GM18505 (cell line): ENCODE data around the gene TUBA4A.
A peak's percentile ranks its signal among the peaks of the same experiment; 100 is the strongest.

Source experiments
- ATAC-seq: cut with Tn5 transposase; IDR thresholded peaks from one replicate; pipeline ENCODE4 v1.9.1; 2021; ENCODE audit not compliant: unreplicated experiment
- POLR2A ChIP-seq: IDR thresholded peaks from 4 replicates; pipeline ENCODE4 v1.6.1; 2011; ENCODE audit warnings: borderline replicate concordance; ENCODE audit not compliant: insufficient read depth, insufficient read length; ENCODE audit errors: extremely low read depth

TUBA4A gene

DNA sequence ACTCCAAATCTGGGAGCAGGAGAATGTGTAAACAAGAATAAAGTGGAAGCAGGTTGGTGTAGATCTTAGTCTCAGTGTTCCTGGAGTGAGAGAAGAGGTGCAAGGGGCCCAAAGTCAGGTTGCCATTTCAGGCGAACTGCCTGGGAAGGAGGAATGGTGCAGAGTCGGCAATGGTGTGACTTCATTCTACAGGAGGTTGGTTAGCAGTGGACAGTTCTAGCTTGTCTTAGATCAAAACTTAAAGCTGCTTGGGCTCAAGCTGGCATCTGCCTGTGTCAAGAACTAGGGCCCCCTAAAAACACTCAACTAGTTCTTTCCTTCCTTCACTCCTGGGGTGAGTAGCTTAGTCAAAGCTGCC is 4.9 kb downstream of the TUBA4A start:
- TF ChIP-seq POLR2A: no peak
- no peak for ATAC-seq

DNA sequence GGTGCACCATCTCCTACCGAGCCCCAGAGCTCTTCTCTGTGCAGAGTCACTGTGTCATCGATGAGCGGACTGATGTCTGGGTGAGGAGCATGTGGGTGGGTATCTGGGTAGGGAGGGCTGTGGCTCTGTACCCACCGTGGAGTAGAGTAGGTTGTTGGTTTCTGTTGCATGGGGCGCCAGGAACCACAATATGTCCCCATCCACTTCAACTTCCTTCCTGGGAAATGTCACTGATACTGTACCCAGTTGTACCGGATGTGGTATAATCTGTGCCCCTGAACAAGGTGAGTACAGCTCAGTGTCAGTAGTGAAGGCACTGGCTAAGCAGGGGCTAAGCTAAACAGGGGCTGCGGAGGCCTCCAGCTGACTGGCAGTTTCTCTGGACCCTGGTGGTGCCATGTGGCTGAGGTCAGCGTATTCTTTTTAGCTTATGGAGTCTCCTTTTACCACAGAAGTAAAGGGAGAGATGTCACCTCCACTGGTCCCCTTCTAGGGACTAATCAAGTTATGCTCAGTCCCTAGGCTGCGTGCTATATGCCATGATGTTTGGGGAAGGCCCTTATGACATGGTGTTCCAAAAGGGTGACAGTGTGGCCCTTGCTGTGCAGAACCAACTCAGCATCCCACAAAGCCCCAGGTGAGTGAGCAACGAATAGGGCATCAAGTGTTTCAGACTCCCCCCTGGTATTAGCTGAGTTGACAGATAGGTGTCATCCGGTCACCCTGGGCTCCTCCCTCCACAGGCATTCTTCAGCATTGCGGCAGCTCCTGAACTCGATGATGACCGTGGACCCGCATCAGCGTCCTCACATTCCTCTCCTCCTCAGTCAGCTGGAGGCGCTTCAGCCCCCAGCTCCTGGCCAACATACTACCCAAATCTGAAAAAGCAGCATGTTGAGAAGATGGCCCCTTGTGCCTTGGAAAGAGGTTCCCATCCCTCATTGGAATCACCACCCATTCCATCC is 5.8 kb downstream of the TUBA4A start:
- no peak for ATAC-seq
- TF ChIP-seq POLR2A: no peak

DNA sequence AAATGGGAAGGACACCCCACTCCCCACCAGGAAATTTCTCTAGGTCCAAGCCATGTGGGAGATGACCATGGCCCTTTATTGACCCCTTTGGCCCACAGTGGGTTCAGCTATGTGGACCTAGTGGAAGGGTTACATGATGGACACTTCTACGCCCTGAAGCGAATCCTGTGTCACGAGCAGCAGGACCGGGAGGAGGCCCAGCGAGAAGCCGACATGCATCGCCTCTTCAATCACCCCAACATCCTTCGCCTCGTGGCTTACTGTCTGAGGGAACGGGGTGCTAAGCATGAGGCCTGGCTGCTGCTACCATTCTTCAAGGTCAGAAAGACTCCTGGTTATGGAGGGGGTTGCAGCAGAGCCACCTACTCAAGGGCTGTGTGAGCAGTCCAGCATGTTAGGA is 7.2 kb downstream of the TUBA4A start:
- ATAC-seq: no peak
- peak; percentile 10 for TF ChIP-seq POLR2A

DNA sequence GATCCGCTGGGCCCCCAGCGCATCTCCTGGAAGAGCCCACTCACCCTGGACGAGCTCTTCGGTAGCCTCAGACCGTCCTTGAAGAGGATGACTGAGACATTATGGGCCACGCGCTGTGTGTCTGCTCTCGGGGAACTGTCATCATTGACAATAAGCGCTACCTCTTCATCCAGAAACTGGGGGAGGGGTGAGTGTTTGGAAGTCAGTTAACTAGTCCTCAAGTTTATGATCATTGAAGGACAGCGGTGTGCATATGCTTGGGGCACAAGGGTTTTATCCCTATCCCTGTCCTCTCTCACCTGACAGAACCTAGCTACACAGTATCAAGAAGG is 7.9 kb downstream of the TUBA4A start:
- TF ChIP-seq POLR2A: no peak
- no peak for ATAC-seq

GRCh38 chr2:219245148-219245898 is 8.4 kb downstream of the TUBA4A start, which contains the start of the genes GLB1L and STK16:
GLB1L (minus strand) TSS chr2:219245444; CDS start chr2:219243573, 1,871 bp downstream.
STK16 (plus strand) TSS chr2:219245479; CDS start chr2:219246000, 521 bp downstream.
- TF ChIP-seq POLR2A: peak; percentile 92
- peak; percentile 71 for ATAC-seq

DNA sequence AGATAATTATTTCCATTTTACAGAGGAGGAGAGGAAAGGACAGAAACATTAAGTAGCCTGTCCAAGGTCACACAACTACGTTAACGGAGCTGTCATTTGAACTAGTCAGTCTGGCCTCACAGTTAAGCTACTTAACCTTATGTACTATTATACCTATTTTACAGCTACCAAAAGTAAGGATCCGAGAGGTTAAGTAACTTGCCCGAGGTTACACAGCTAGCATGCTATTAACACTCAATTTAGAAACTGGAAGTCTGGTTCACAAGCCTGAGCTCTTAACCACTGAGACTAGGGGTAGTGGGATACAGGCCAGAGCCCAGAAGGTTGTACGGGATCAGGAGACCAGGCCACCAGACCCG is 8.9 kb downstream of the TUBA4A start:
- no peak for ATAC-seq
- TF ChIP-seq POLR2A: no peak

- TF ChIP-seq POLR2A: no peak
- no peak for ATAC-seq
Observed at GRCh38 chr2:219243291-219243761, 10.4 kb downstream of the TUBA4A start.

DNA sequence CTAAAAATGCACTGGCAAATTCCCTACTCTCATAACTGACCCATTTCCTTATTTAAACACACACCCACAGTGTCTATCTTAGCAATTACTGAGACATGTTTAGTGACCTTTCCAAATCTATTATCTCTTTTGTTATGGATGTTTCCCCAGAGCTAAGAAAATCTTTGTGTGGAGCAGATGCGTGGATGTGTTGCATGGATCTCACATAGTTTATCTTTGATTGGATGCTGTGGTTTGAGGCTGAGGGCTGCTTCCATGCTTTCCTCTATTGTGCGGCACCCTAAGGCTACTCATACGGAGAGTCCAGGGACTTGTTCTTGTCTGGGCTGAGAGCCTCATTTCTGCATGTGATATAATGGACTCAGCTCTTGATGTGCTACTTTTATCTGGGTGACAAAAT is 19.4 kb downstream of the TUBA4A start:
- ATAC-seq: no peak
- TF ChIP-seq POLR2A: no peak

GRCh38 chr2:219230059-219230540 is 23.6 kb downstream of the TUBA4A start:
- TF ChIP-seq POLR2A: no peak
- peak; percentile 8 for ATAC-seq

- peak; percentile 96 for ATAC-seq
- peak; percentile 84 for TF ChIP-seq POLR2A
Observed at GRCh38 chr2:219229305-219230058, 24.2 kb downstream of the TUBA4A start, which contains the start of the genes ANKZF1 and ATG9A. ANKZF1 (plus strand) TSS chr2:219229806; CDS start chr2:219230258, 452 bp downstream. ATG9A (minus strand) TSS chr2:219229636; CDS start chr2:219228024, 1,612 bp downstream.

- ATAC-seq: no peak
- TF ChIP-seq POLR2A: no peak
Observed at GRCh38 chr2:219228911-219229304, 24.8 kb downstream of the TUBA4A start.

DNA sequence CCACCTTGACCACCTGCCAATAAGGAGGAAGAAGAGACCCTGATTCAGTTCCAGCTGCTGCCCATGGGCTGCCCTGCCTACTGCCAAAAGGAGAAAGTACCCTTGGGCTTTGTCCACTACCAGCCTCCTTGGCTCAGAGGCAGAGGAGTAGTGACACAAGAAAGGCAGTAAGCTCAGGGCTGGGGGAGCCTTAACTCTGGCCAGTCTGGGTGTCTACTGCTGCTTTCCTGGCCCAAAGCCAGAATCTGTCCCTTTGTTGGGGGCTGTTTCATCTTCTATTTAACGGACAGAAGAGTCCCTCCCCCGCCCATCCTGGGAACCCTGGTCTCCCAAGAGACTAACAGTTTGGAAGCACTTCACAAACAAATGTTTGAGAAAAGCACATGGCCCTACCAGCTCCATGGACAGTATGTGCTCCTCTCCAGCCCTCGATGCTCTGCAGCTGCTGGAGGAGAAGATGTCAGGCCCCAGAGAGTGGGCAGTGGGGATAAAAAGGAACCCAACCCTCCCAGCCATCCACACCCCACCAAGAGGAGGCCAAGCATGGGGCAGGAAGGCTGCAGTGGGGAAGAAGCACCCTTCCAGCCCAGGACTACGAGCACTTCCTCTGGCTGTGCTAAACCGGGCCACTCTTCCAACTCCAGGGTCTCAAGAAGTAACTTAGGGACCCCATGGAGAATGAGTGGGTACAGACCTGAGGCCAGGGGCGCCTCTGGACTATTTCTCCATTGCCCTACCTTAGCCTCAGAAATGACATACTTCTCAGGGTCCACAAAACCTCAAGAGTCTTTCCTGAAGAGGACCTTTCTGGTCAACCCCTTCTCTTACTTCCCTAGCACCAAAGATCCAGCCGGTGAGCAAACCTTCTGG is 25.4 kb downstream of the TUBA4A start:
- TF ChIP-seq POLR2A: no peak
- no peak for ATAC-seq
